SKM-1 (cell line): ENCODE results near the gene NFIA.

Experiments used
- DNase-seq: peaks from one replicate; lab custom pipeline; 2025; ENCODE audit not compliant: unreplicated experiment; lab: John Stamatoyannopoulos, UW

Gene NFIA

DNA sequence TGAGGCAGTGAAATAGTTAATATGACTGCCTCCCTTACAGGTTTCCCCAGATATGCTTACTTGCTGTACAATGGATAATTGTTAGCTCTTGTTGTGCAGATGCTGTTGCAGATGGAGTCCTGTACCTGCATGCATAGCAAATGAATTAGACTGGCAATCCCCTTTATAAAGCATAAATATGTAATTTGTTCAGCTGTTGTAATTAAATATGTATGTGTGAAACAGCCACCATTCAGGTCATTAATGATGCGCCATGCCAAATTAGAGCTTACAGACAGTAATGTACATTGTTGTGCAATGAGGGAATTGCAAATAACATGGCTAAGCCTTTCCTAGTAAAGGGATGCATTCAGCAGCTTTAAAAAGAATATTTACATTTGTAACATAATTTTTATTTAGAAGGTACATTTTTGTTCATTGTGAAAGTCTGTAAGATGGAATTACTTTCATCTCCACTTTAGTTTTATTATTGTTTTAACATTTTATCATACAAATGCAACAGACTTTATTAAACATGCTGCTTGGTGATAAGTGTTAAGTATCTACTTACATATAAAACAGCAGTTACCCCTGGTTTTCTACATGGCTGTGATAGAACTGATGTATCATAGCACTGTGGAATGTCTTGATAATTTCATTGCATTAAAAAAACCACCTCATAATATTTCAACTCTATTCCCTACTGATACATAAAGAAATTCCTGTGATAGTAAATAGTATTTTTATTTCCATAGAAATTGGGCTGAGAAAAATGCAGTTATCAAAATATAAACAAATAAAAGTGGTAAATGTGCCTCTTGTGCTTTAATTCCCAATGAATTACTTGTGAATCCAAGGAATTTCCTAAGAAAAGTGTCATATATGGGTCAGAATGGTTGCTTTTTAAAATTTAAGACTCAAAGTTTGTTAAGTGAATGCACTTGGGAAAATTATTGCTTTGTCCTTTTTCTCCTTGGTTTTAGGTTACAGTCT lies 99.0 kb downstream of the NFIA start:
- DNase-seq, result no peak

DNA sequence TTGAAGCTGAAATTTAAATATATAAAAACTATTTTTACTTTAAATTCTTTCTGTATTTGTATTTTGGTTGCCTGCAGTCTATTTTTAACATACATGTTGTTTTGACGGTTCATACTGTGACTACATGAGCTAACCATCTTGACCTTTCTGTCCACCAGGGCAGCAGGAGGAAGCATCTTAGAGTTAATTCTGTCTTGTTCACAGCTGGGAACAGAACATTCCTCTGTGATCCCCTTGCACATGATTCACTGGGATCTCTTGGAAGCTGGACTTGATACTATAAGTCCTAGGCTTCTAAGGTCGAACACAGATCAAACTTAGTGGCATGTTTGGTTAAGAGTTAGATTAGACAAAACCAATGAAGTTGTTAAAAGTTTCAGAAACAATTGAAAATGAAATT lies 99.7 kb downstream of the NFIA start:
- no peak for DNase-seq

DNA sequence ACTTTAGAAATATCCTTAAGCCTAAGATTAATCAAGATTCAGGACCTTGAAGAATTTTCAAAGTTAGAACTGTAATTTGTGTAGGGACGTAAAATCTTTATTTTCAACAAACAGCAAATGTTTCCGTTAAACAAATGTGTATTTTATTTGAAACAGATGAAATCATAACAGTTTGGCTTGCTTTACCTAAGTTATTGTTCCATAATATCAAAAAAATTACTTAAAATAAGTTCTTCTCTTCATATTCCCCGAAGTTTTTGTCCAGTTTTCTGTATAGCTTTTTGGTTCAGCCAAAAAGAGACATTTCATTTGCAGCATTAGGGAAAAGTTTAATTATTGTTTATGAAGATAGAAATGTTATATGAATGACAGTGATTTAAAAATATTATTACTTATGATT lies 100.1 kb downstream of the NFIA start:
- no peak for DNase-seq

DNA sequence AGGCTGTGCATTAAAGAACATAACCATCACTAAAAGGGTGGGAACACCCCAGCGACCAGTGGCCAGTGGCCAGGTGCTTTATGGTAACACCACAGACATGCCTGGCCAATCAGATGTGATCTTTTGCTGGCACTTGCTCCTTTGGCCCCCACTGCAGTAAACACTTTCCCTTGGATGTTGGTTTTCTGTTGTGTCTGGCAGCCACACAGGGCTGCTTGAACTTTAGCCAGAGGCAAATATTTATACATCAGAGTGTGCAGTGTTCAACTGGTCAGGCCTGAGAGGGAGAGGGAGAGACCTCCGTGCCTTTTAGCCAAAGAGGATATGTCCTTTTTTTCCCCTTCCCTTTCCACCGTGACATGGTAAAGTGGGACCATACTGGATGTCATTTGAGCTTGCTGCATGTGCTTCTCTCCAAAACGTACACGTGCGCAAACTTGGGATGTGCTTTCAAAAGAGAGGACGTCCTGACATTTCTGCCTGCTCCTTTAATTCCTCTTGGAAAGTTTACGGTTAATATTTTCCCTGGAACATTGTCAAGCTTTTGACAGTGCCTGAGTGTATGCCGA lies 101.2 kb downstream of the NFIA start:
- no peak for DNase-seq

DNA sequence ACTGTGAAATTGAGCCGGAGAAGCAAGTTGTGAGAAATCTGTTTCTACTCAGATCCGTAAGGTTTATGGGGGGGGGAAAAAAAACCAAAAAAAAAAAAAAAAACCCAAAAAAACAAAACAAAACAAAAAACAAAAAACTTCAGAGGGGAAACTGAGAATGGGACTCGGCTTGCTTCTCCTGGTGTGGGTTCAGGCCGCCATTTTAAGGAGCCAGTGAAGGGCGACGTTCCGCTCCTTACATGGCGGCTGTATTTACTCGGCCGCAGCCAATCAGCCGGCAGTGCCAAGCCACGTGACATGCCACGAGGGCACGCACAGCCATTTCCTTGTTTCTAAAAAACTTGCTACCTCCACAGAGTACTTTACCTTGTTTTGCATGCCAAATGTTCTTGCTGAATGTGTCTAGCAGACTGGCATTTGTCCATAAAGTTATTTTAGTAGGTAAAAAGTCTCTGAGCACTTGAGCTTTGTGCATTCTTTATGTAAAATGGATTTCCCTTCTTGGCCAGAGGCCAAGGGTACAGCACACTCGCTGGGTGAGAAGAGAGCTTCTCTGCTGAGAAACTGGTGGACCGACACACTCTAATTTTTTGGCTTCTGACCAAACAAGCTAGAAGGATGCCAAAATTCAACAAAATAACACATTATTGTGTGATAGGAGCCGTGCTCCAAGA lies 101.8 kb downstream of the NFIA start:
- no peak for DNase-seq

DNA sequence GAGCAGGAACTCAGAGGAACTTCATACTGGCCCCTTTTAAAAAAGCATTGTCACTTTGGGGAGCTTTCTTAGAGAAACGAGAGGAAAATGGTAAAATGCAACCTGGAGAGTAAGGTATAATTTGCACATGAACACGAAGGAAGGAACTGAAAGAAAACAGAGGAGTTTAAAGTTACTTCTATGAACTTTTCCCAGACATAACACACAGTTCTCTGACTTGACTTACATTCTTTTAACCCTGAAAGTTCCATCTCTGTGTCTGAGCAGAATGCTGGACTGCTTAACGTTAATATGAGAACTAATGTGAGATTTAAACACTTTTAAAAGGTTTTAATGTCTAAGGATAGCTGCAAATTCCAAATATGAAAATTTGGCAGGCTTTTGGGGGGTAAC lies 102.3 kb downstream of the NFIA start:
- DNase-seq, result no peak

DNA sequence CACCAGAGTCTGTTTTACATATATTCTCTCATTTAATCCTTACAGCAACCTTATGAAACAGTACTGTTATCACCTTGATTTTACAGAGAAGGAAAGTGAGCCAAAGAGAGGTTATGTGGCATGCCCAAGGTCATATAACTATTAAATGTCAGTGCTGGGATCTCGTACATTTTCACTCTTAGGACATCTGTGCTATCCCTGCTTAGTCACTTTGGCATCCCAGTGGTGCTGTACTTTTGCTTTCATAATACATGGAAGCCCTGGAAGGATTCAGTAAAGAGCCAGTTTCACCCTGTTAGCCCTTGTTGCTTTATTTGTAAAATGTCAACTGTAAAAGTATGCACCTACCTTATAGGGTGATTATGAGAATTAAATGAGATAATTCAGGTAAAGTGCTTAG lies 104.4 kb downstream of the NFIA start:
- no peak for DNase-seq

DNA sequence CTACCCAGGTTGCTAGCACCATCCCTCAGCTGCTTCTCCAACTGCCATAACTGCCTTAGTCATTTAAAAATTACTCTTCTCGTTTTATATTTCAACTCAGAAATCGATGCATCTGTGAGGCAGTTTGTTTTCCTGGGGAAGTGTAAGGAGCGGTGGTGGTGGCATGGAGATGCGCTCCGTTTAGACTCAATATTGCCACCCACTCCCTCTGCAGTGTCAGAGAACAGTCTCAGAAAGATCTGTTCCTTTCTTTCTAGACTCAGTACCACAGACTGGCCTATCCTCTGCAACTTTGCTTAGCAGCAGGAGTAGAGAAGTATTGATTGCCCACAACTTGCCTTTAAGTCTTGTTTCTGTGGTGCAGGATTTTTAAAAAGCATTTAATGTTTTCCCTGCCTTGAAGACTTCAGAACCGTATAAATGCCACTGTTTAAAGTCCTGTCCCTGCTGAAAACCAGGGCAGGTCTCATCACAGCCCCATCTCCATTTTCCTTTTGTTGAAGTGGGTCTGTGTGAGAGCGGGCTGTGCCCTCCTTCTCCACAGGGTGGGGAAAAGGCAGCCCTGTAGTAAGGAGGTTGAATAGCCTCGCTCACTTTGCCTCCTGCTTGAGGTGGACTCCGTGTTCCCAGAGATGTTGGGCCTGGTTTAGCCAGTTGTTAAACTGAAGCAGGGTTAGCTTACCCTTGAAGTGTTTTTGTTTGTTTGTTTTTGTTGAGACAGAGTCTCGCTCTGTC lies 105.2 kb downstream of the NFIA start:
- DNase-seq, result no peak

DNA sequence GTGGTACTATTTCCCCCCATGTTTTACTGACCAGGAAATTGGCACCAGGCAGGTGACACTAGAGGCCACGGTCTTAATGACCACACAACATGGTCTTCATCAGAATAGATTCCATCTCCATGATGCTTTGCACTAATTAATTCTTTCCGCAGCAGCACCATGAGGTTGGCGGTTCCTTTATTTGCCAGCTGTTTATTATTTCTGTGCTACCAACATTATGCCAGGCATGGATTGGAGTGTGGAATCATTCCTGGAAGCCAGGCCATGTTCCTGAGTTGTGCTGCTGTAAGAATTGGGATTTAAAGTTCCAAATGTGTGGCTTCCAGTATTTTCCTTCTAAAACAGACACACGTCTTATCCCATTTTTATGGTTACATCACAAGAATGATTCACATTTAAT lies 107.8 kb downstream of the NFIA start:
- DNase-seq, result no peak

DNA sequence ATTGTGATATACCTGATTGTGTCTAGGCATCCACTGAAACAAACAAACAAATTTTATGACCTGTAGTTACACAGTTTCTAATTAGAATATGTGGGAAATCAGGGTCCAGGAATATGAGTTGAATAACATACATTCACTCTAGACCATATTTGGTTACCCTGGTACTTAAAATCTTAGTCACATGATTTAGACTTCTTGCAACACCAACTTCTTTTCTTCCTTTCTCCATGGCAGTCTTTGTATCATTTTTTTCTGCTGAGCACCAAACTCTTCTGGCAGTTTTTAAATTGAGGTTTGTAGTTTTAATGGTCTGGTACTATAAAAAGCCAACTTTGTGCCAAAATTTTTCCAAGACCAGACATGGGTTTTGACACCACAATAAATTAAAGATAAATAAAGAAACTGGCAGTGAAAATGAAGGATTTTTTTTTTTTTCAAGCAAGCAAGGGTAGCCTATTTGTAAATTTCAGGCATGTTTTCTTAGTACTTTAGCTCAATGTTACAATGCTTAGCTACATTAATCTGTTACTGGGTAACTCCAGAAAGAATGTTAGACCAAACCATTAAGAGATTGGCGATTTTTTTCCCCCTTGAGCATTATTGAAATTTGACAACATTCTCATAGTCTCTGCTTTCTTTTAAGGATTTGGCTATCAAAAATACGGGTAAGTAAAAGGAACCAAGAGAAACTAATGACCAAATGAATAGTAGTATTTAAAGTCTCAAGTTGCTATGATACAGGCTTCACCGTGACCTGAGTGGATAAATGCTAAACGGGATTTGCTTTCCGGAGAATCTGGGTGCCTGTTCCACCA lies 108.5 kb downstream of the NFIA start:
- no peak for DNase-seq

DNA sequence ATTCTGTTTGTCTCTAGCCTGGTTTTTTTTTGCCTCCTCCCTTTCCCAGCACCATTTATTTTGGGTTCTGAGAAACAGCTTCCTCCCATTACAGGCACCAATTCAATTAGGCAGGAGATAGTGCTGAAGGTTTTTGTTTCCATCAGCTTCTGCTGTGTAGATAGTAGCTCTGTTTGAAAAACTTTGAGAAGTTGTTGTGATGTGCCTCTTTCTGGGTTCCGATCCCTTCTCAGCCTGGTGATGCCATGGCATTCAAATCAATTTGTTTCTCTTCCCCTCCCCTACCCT lies 109.0 kb downstream of the NFIA start:
- DNase-seq, result no peak

DNA sequence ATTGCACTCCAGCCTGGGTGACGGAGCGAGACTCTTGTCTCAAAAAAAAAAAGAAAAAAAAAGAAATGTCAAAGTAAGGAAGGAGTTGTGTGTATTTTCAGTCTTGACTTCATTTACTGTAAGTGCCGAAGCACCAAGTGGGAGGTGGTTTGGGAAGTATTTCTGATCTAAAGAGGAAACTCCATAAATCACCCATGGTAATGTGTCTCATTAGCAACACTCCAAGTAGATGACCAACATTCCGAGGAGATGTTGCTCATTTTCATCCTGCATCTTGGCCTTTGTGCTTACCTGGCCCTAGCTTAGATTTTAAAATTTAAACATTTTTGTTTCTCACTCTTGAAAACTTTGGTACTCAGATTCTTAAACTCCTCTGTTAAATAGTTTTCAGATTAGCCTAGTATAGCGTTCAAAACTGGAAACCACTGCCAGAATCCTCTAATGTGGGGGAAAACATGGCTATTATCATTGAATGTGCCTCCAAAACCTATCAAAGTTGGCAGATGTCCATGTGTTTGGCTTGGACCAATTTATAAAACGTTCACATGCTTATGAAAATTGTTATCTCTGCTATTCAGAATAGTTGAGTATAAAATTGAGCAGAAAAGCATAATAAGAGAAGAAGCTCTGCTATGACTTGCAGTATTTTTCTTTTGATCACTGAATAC lies 110.4 kb downstream of the NFIA start:
- DNase-seq, result no peak

DNA sequence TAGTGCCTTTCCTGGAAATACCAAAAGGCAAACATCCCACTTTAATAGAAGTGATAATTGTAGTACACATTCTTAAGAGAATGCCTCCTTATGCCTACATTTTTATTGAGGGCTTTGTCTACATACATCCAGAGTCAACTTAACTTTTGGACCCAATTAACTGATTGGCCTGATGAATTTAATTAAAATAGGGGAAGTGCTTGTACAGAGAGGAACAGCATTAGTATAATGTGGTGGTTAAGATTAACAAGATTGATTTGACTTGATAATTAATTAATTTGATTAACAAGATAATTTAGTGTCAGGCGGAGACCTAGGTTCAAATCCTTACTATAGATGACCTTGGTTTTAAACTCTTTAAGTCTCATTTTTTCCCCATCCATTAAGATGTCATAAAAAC lies 111.4 kb downstream of the NFIA start:
- no peak for DNase-seq

DNA sequence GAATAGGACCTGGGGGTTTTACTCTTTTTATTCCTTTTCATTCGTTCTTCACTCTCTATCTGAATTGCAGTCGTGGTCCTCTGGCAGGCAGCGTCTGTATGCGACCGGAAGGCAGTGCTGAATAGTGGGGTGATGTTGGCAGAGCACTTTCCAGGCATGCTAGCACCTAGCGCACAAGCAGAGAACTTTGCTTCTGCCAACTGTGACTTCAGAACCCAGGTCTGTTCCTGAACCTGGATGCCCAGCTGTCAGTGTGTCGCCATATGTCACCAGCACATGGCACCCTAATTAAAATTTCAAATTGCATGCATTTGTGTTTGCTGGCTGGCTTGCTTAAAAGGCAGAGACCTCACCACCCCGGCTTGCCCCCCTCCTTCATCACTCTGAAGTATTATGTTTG lies 116.2 kb downstream of the NFIA start:
- no peak for DNase-seq

DNA sequence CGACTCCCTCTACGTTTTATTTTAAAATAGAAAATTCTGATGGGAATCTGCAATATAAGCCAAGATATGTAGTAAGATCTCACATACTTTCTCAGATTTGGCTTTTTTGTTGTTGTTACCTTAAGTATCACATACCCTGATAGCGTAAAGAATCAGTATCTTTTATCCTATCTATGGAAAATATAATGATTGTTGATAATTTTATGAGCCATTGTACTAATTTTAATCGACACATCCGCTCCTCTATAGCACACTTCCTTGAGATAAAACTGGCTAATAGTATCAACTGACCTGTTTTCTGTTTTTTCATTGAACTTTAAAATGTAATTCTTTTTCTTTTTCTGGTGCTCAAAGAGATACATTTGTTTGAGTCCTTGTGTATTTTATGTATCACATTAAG lies 118.7 kb downstream of the NFIA start:
- DNase-seq, result no peak

DNA sequence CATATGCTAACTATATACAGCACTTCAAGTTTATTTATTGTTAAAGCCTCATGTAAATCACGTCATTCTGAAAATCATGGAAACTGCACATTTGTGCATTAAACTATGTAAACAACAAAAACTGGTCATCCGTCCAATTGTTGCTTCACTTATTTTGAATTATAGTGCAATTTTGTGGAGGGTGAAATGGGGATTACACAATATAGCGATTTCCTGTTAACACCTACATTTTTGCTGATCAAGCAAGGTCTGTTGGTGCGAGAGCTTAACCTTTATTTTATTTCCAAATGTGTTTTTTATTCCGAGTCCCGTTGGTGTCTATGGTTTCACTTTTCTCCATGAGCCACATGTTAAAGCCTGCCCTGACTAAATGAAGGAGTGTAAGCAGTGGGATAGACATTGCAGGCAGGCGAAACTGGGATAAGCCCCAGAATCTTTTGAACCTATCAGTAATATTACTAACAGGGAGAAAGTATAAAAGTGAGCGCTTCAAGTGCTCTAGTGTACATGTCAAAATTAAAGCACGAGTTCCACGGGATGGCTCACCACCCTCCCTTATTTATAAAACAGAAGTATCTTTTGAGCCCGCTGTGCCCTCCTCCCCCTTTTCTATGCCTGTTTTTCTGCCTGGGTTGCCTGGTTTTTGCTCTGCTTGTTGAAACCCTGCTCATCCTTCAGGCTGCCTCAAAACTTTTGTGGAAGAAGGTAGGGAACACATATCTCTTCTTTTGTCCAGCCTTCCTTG lies 120.7 kb downstream of the NFIA start:
- no peak for DNase-seq

DNA sequence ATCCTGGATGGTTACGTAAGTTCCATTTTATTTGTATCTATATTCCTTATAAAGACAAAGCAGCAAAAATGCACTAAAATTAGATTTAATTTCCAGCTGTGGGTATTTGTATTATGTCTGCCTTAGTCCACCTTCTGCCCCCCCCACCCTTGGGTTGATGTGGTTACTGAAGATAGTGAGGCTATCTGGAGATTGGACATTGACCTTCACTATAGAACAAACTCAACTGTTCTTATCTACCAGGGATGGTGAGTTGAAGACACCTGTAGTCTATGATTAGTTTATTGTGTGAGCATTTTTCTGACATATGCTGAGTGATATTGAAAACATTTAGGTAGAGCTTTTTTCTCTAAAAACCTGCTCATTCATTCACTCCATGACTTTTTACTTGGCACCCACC lies 122.2 kb downstream of the NFIA start:
- DNase-seq, result no peak

DNA sequence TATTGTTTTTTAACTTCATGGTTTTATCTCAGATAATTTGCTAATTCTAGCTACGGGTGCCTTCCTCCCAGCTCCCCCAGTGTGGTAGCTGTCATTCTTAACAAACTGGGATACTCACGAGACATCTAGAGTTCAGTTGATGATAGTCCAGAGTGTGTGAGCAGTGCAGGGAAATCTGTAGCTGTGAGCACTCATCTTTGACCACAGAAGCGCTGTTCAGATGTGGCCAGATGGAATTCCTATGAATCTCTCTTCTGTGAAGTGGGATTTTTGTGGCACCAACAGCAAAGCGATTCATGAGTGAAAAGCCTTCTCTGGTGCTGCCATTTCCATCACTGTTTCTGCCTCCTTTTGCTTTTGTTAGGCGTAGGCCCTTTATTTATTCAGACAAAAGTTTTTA lies 125.1 kb downstream of the NFIA start:
- DNase-seq, result no peak

DNA sequence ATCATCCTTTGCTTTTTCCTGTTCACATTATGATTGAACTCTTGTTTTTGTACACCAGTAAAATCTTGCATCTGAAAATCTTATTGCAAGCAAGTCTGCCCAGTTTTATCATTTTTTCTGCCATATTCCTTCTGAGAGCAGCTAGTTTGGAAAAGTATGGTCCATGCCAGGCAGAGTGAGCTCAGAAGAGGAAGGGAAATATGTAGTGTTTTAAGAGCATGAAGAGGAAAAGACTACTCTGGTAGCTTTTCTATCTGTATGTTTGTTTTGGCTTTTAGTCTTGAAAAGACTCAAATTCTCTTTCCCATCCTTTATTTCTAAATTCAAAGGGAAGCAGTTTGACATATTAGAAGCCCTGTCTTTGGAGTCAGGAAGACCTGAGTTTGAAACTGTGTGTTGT lies 125.8 kb downstream of the NFIA start:
- no peak for DNase-seq

DNA sequence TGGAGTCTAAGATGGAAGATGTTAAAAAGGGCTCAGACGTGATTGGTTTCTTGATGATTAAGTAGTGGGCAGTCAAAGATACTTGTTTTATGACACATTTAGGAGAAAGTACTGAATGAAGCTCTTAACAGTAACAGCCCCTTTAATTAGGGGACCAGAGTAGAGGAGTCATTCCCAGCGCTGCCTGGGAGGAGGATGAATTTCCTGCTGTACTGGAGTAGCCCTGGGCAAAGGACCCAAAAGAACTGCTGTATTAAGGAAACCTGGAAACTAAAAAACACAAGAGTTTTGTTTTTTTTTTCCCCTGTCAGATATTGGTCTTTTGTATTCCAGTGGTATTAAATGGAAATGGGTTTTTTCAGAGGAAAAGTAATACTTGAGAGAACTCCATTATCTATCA lies 126.5 kb downstream of the NFIA start:
- no peak for DNase-seq
